ENCODE measurements around the gene ZNF628.

The ZNF628 gene

GRCh38 chr19:55483706-55484592 lies 7.5 kb downstream of the ZNF628 start:
- in situ Hi-C loops (cut with HindIII; ENCODE audit: low sequenced_read_pairs), result no loop called here

- in situ Hi-C loops (cut with HindIII; ENCODE audit: low sequenced_read_pairs), result no loop called here
These were observed 8.4 kb downstream of the ZNF628 start, which contains the start of gene NAT14 for GRCh38 chr19:55484593-55485438. TSS of gene NAT14 (plus strand) at chr19:55485188. CDS start at chr19:55485709, 521 bp downstream.

GRCh38 chr19:55485439-55486011 lies 9.1 kb downstream of the ZNF628 start:
- in situ Hi-C loops (cut with HindIII; ENCODE audit: low sequenced_read_pairs), result no loop called here

GRCh38 chr19:55486043-55486970 lies 9.9 kb downstream of the ZNF628 start:
- in situ Hi-C loops (cut with HindIII; ENCODE audit: low sequenced_read_pairs), result no loop called here

- in situ Hi-C loops (cut with HindIII; ENCODE audit: low sequenced_read_pairs), result no loop called here
These were observed 10.8 kb downstream of the ZNF628 start for GRCh38 chr19:55486971-55487923.

GRCh38 chr19:55487924-55488687 lies 11.7 kb downstream of the ZNF628 start, which contains the start of gene SSC5D:
TSS of gene SSC5D (plus strand) at chr19:55488436. CDS start at chr19:55488590, 154 bp downstream.
- in situ Hi-C loops (cut with HindIII; ENCODE audit: low sequenced_read_pairs), result no loop called here

GRCh38 chr19:55488986-55489710 lies 12.7 kb downstream of the ZNF628 start:
- in situ Hi-C loops (cut with HindIII; ENCODE audit: low sequenced_read_pairs), result no loop called here

- in situ Hi-C loops (cut with HindIII; ENCODE audit: low sequenced_read_pairs), result no loop called here
These were observed 13.5 kb downstream of the ZNF628 start for GRCh38 chr19:55489711-55490477.

- in situ Hi-C loops (cut with HindIII; ENCODE audit: low sequenced_read_pairs), result no loop called here
These were observed 14.3 kb downstream of the ZNF628 start for GRCh38 chr19:55490478-55491432.

GRCh38 chr19:55491546-55492360 lies 15.3 kb downstream of the ZNF628 start:
- in situ Hi-C loops (cut with HindIII; ENCODE audit: low sequenced_read_pairs), result no loop called here

GRCh38 chr19:55492362-55492944 lies 16.0 kb downstream of the ZNF628 start:
- in situ Hi-C loops (cut with HindIII; ENCODE audit: low sequenced_read_pairs), result no loop called here

- in situ Hi-C loops (cut with HindIII; ENCODE audit: low sequenced_read_pairs), result no loop called here
These were observed 16.7 kb downstream of the ZNF628 start for GRCh38 chr19:55493052-55493644.

- in situ Hi-C loops (cut with HindIII; ENCODE audit: low sequenced_read_pairs), result no loop called here
These were observed 17.3 kb downstream of the ZNF628 start for GRCh38 chr19:55493645-55494171.

Data from DLD1 (cell line).